CD14-positive monocyte (primary cell): Measurements from ENCODE around the gene CCL22. TPM values are rescaled to one million over a fixed set of nuclear protein-coding genes. Genes with fewer than 3 reads are reported as not detected.

ENCODE experiments used
- DNase-seq, 3 donors: peaks; one replicate each; pipeline ENCODE4 v3.0.0-alpha.2; 2011 to 2022
- H2AFZ ChIP-seq: 2 replicates; pipeline ENCODE4 v1.6.0; 2012; ENCODE audit warnings: mild to moderate bottlenecking, low read depth, low read length, inconsistent platforms; ENCODE audit not compliant: insufficient read depth, poor library complexity, severe bottlenecking
- H3K27ac ChIP-seq, 2 donors: 1 replicate in 1 of 2; 2 replicates in 1 of 2; pipeline ENCODE4 v1.5.1; 2012 to 2013; ENCODE audit warnings: low read length in 2 of 2, control low read depth in 1 of 2, inconsistent platforms in 1 of 2, low read depth in 1 of 2, mild to moderate bottlenecking in 1 of 2
- H3K27me3 ChIP-seq, 2 donors: one replicate each; pipeline versions ENCODE4 v1.6.0 to v1.6.1; 2011 to 2013; ENCODE audit warnings: low read length in 2 of 2; ENCODE audit not compliant: control insufficient read depth in 2 of 2, insufficient read depth in 2 of 2
- H3K36me3 ChIP-seq, 2 donors: replicated peaks in 1 of 2; 1 replicate in 1 of 2; 2 replicates in 1 of 2; pipeline versions ENCODE4 v1.5.1 to v1.6.1; 2012 to 2013; ENCODE audit warnings: low read length in 2 of 2, control low read depth in 1 of 2, inconsistent platforms in 1 of 2, mild to moderate bottlenecking in 1 of 2; ENCODE audit not compliant: insufficient read depth in 2 of 2, control insufficient read depth in 1 of 2
- H3K4me1 ChIP-seq, 2 donors: 1 replicate in 1 of 2; 2 replicates in 1 of 2; pipeline versions ENCODE4 v1.5.1 to v1.6.1; 2012 to 2013; ENCODE audit warnings: low read length in 2 of 2, control low read depth in 1 of 2, inconsistent platforms in 1 of 2, mild to moderate bottlenecking in 1 of 2, moderate library complexity in 1 of 2; ENCODE audit not compliant: insufficient read depth in 2 of 2, control insufficient read depth in 1 of 2
- H3K4me2 ChIP-seq: replicated peaks from 2 replicates; pipeline ENCODE3; 2012; ENCODE audit warnings: low read length, moderate library complexity, mild to moderate bottlenecking; ENCODE audit not compliant: poor library complexity, severe bottlenecking; ENCODE audit errors: extremely low read depth
- H3K4me3 ChIP-seq, 3 experiments: fragments of 200-600 bp in 1 of 3; sonication (generic) in 1 of 3; replicated peaks in 1 of 3; 1 replicate in 2 of 3; 2 replicates in 1 of 3; pipeline ENCODE4 v1.5.1; 2011 to 2013; ENCODE audit warnings: low read length in 3 of 3, mild to moderate bottlenecking in 3 of 3, control low read depth in 2 of 3, low read depth in 2 of 3, inconsistent platforms in 1 of 3, moderate library complexity in 1 of 3
- H3K79me2 ChIP-seq: 2 replicates; pipeline ENCODE4 v1.6.0; 2012; ENCODE audit warnings: mild to moderate bottlenecking, control low read depth, inconsistent platforms, low read length, moderate library complexity; ENCODE audit not compliant: insufficient read depth
- H3K9ac ChIP-seq: 2 replicates; pipeline ENCODE4 v1.6.0; 2017; ENCODE audit warnings: low read length, mild to moderate bottlenecking; ENCODE audit not compliant: insufficient read depth, poor library complexity, severe bottlenecking
- H3K9me3 ChIP-seq, 2 donors: replicated peaks in 1 of 2; 1 replicate in 1 of 2; 2 replicates in 1 of 2; pipeline versions ENCODE4 v1.5.1 to v1.6.1; 2012 to 2013; ENCODE audit warnings: low read length in 2 of 2, control low read depth in 1 of 2; ENCODE audit not compliant: control insufficient read depth in 1 of 2, insufficient read depth in 1 of 2
- H4K20me1 ChIP-seq: 2 replicates; pipeline ENCODE4 v1.6.0; 2012; ENCODE audit warnings: mild to moderate bottlenecking, low read length, control low read depth, moderate library complexity; ENCODE audit not compliant: insufficient read depth
- H3K27ac Mint-ChIP-seq, 7 donors: one replicate each; pipeline ENCODE4 v1.8.0; 2020; ENCODE audit warnings: mild to moderate bottlenecking in 7 of 7, mixed read lengths in 7 of 7, moderate library complexity in 6 of 7, inconsistent platforms in 2 of 7
- H3K27me3 Mint-ChIP-seq, 3 donors: one replicate each; pipeline ENCODE4 v1.8.0; 2021 to 2022; ENCODE audit warnings: low read depth in 3 of 3, mild to moderate bottlenecking in 3 of 3, mixed read lengths in 3 of 3, moderate library complexity in 3 of 3, inconsistent platforms in 1 of 3
- H3K36me3 Mint-ChIP-seq, 2 donors: one replicate each; pipeline ENCODE4 v1.8.0; 2020; ENCODE audit warnings: mixed read lengths in 2 of 2, inconsistent platforms in 1 of 2, mild to moderate bottlenecking in 1 of 2
- H3K4me1 Mint-ChIP-seq: one replicate; pipeline ENCODE4 v1.8.0; 2020; ENCODE audit warnings: mild to moderate bottlenecking, mixed read lengths
- H3K4me3 Mint-ChIP-seq, 2 donors: one replicate each; pipeline ENCODE4 v1.8.0; 2020; ENCODE audit warnings: mild to moderate bottlenecking in 2 of 2, mixed read lengths in 2 of 2, moderate library complexity in 1 of 2
- H3K9me3 Mint-ChIP-seq, 7 donors: one replicate each; pipeline ENCODE4 v1.8.0; 2020 to 2022; ENCODE audit warnings: mixed read lengths in 7 of 7, mild to moderate bottlenecking in 6 of 7, moderate library complexity in 6 of 7, inconsistent platforms in 2 of 7
- CTCF ChIP-seq: fragments of 200-600 bp; IDR thresholded peaks from one replicate; pipeline ENCODE4 v1.8.0; 2022; ENCODE audit warnings: antibody characterized with exemption, mild to moderate bottlenecking
- WGBS: methylation state at CpG from one replicate; pipeline ENCODE4 v1.1.5; 2013; ENCODE audit warnings: missing lambda C conversion rate; ENCODE audit not compliant: insufficient coverage; 5-methylcytosine and 5-hydroxymethylcytosine counted together
- intact Hi-C, 2 donors: fragments of 100-400 bp; cut with micrococcal nuclease; formaldehyde crosslinking; loops; one replicate each; pipeline versions ENCODE4 v1.15.0 to v1.15.1; 2023
- polyA plus RNA-seq, 3 donors: library from polyadenylated mRNA; depleted of rRNA in 1 of 3; unstranded in 2 of 3; stranded (reverse) in 1 of 3; fragments of 300-500 nt in 2 of 3; fragments of >200 nt in 1 of 3; fragmentation: Illumina TruSeq in 2 of 3; gene quantifications; 1 replicate in 2 of 3; 2 replicates in 1 of 3; pipeline ENCODE4 v1.2.3, GENCODE V29; 2012 to 2021

The CCL22 gene
- polyA plus RNA-seq, 3 donors, result 0.04 to 0.18 (median 0.15) TPM

GRCh38 chr16:57371494-57372371 is 13.2 kb downstream of the CCL22 start:
- TF ChIP-seq CTCF, result no peak
- peaks cover 1% of the 10 kb centered on the region for H3K4me1 Mint-ChIP-seq
- no peaks in the 10 kb centered on the region for H3K36me3 Mint-ChIP-seq
- no peak overlapping the region for H3K4me2 ChIP-seq
- H3K9me3 Mint-ChIP-seq, result peaks cover 0 to 2% (median 0%) of the 10 kb centered on the region in 7 donors
- H3K36me3 ChIP-seq, result no peaks in the 10 kb centered on the region
- H3K27ac ChIP-seq, result no peak overlapping the region
- H3K4me3 Mint-ChIP-seq, result no peak overlapping the region
- intact Hi-C loops, result no loop called here
- no peaks in the 10 kb centered on the region for H3K27me3 ChIP-seq
- H3K27me3 Mint-ChIP-seq, result peaks cover 9 to 29% (median 16%) of the 10 kb centered on the region in 3 donors
- H4K20me1 ChIP-seq, result no peaks in the 10 kb centered on the region
- DNase-seq, result no peak
- peaks cover under 1 to 3% of the 10 kb centered on the region in 2 donors for H3K4me1 ChIP-seq
- no peak overlapping the region for H2AFZ ChIP-seq
- H3K79me2 ChIP-seq, result no peaks in the 10 kb centered on the region
- no peak overlapping the region for H3K27ac Mint-ChIP-seq
- WGBS, result 92% methylated on average over 13 of the region's 15 CpGs
- H3K9ac ChIP-seq, result no peak overlapping the region
- no peak overlapping the region for H3K4me3 ChIP-seq
- no peaks in the 10 kb centered on the region for H3K9me3 ChIP-seq

DNA sequence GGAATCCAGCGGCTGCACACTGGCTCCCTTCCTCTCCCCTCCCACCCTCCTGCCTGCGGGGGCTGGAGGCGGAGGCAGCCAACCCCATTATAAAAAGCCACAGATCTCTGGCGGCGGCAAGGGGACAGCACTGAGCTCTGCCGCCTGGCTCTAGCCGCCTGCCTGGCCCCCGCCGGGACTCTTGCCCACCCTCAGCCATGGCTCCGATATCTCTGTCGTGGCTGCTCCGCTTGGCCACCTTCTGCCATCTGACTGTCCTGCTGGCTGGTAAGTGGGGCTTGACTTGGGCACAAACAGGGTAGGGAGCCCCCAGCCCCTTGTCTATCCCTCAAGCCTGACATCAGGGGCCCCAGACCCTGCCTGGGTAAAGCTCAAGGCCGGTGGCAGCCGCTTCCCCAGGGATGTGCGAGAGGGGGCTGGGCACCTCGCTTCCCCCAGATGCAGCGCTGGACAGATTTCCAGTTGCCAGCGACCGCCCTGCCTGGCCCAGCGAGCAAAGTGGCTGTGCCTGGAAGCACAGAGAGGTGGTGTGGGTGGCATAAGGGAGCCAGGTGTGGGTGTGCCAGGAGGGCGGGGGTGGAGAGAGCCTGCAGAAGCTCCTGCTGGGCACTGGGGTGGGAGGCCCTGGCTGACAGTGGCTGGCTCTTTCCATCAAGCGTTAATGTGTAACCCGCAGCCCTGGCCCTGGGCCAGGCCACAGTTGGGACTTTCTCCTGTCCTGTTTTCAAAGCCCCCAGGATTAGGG is 14.0 kb downstream of the CCL22 start, which contains the start of gene CX3CL1:
Gene CX3CL1 (plus strand): TSS at position 119 of the 745 bp plus-strand sequence. CDS start 79 bp downstream, at position 198.
- WGBS, result 82% methylated on average over 18 of the region's 23 CpGs
- no peak within 1 kb of the TSS for H3K4me3 ChIP-seq
- no peaks in the 10 kb centered on the region for H3K4me1 ChIP-seq
- peaks cover 0 to 2% (median 0%) of the 10 kb centered on the region in 7 donors for H3K9me3 Mint-ChIP-seq
- H3K9ac ChIP-seq, result no peak within 1 kb of the TSS
- H3K36me3 ChIP-seq, result no peaks in the 10 kb centered on the region
- no peak within 1 kb of the TSS for H3K27ac Mint-ChIP-seq
- H3K36me3 Mint-ChIP-seq, result no peaks in the 10 kb centered on the region
- no peak within 1 kb of the TSS for H3K4me3 Mint-ChIP-seq
- intact Hi-C loops, result no loop called here
- no peaks in the 10 kb centered on the region for H4K20me1 ChIP-seq
- no peak for DNase-seq
- no peak within 1 kb of the TSS for H3K27ac ChIP-seq
- no peak for TF ChIP-seq CTCF
- peaks cover 3% of the 10 kb centered on the region for H3K4me1 Mint-ChIP-seq
- H3K27me3 ChIP-seq, result no peaks in the 10 kb centered on the region
- H3K4me2 ChIP-seq, result no peak within 1 kb of the TSS
- no peaks in the 10 kb centered on the region for H3K9me3 ChIP-seq
- peaks cover 10 to 28% (median 18%) of the 10 kb centered on the region in 3 donors for H3K27me3 Mint-ChIP-seq
- no peaks in the 10 kb centered on the region for H3K79me2 ChIP-seq
- no peak within 1 kb of the TSS for H2AFZ ChIP-seq
